Measurements from ENCODE around the gene BACH2. TPM values are rescaled to one million over a fixed set of nuclear protein-coding genes. Genes with fewer than 3 reads are reported as not detected.
A peak's percentile ranks its signal among the peaks of the same experiment; 100 is the strongest.

The BACH2 gene
- polyA plus RNA-seq, 1 of the 3 experiments (the other 2 are of a cell fraction): 0.46 TPM

DNA sequence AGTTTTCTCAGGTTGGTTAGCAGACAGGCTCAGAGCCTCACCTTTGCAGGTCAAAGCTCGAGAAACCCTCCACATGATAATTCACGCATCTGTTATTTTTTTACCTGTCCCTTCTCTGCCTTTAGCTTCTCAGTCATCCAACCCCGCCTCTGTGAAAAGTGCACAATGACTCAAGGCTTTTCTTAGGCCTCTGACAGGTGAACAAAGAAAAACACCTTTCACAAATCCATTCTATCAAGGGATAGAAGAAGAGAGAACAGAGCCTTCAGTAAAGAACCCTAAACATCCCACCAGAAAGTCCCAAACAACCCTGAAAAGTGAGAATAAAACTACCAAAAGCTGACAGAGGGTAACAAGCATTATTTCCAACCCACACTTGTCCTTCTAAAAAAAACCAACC is 224.1 kb downstream of the BACH2 start (continued):
- TF ChIP-seq, protein P1, sequence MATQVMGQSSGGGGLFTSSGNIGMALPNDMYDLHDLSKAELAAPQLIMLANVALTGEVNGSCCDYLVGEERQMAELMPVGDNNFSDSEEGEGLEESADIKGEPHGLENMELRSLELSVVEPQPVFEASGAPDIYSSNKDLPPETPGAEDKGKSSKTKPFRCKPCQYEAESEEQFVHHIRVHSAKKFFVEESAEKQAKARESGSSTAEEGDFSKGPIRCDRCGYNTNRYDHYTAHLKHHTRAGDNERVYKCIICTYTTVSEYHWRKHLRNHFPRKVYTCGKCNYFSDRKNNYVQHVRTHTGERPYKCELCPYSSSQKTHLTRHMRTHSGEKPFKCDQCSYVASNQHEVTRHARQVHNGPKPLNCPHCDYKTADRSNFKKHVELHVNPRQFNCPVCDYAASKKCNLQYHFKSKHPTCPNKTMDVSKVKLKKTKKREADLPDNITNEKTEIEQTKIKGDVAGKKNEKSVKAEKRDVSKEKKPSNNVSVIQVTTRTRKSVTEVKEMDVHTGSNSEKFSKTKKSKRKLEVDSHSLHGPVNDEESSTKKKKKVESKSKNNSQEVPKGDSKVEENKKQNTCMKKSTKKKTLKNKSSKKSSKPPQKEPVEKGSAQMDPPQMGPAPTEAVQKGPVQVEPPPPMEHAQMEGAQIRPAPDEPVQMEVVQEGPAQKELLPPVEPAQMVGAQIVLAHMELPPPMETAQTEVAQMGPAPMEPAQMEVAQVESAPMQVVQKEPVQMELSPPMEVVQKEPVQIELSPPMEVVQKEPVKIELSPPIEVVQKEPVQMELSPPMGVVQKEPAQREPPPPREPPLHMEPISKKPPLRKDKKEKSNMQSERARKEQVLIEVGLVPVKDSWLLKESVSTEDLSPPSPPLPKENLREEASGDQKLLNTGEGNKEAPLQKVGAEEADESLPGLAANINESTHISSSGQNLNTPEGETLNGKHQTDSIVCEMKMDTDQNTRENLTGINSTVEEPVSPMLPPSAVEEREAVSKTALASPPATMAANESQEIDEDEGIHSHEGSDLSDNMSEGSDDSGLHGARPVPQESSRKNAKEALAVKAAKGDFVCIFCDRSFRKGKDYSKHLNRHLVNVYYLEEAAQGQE (IDR thresholded peaks at IDR 0.05; ENCODE audit: low read depth, low read length): no peak
- TF ChIP-seq RAD21 (IDR thresholded peaks at IDR 0.05; ENCODE audit: low read length) (no peak), TCF12 (IDR thresholded peaks at IDR 0.05) (no peak)

- Histone ChIP-seq H2AFZ (ENCODE audit: low read depth) (no peak overlapping the region), H3K36me3 (replicated peaks in 1 of 2; ENCODE audit: control insufficient read depth in 1 of 2, insufficient read depth in 2 of 2, low read length in 1 of 2) (no peaks in the 10 kb centered on the region), H3K9me2 (no peaks in the 10 kb centered on the region), H3K27ac (ENCODE audit: low read depth in 2 of 2, low read length in 1 of 2) (peak overlapping the region in 1 of 2 experiments; percentile 37; a peak in 2 of 4 replicates), H4K20me1 (ENCODE audit: insufficient read depth) (no peaks in the 10 kb centered on the region), H3K4me3 (ENCODE audit: low read depth in 2 of 2, low read length in 1 of 2) (no peak overlapping the region), H3K9me3 (no peaks in the 10 kb centered on the region), H3K4me1 (ENCODE audit: control insufficient read depth in 1 of 2, insufficient read depth in 2 of 2, low read depth in 1 of 2, low read length in 1 of 2) (peaks cover 7 to 10% of the 10 kb centered on the region in 2 experiments; a peak in 2 of 4 replicates), H3K27me3 (ENCODE audit: insufficient read depth) (no peaks in the 10 kb centered on the region), H3F3A (replicated peaks; ENCODE audit: insufficient read depth) (no peaks in the 10 kb centered on the region), H3K4me2 (peak overlapping the region; percentile 30; the same call in 1 of the 2 replicates), H3K79me2 (ENCODE audit: insufficient read depth) (no peaks in the 10 kb centered on the region), H3K9ac (no peak overlapping the region)
- ChIA-PET CTCF (no interaction called here), POLR2A (no interaction called here)
- TF ChIP-seq JUND (IDR thresholded peaks at IDR 0.05) (peak; percentile 44), NFIC (IDR thresholded peaks at IDR 0.05; ENCODE audit: borderline replicate concordance) (peak; percentile 79), SIN3A (IDR thresholded peaks at IDR 0.05; ENCODE audit: borderline replicate concordance, low read depth, low read length) (no peak), TCF12 (IDR thresholded peaks at IDR 0.05) (peak; percentile 44; the same call in 1 of the 2 replicates), YY1 (IDR thresholded peaks at IDR 0.05; ENCODE audit: low read depth) (no peak), EP300 (IDR thresholded peaks at IDR 0.05; ENCODE audit: borderline replicate concordance in 1 of 2, low read depth in 1 of 2, low read length in 1 of 2) (peak in 1 of 2 experiments; percentile 47; a peak in 1 of 4 replicates), FOSL2 (IDR thresholded peaks at IDR 0.05; ENCODE audit: borderline replicate concordance, low read depth) (peak; percentile 7; the same call in 1 of the 2 replicates)
- TF ChIP-seq, protein P2, sequence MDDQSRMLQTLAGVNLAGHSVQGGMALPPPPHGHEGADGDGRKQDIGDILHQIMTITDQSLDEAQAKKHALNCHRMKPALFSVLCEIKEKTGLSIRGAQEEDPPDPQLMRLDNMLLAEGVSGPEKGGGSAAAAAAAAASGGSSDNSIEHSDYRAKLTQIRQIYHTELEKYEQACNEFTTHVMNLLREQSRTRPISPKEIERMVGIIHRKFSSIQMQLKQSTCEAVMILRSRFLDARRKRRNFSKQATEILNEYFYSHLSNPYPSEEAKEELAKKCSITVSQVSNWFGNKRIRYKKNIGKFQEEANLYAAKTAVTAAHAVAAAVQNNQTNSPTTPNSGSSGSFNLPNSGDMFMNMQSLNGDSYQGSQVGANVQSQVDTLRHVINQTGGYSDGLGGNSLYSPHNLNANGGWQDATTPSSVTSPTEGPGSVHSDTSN (IDR thresholded peaks at IDR 0.05): peak; percentile 81
- no peak for DNase-seq
- 60% methylated on average over 12 of the region's 12 CpGs for WGBS (ENCODE audit: low lambda C conversion rate)
These were observed 227.7 kb downstream of the BACH2 start for GRCh38 chr6:90068703-90069523.

Measured in SK-N-SH (cell line).